NK-92 (cell line): ENCODE data around the gene FAM124A.

Experiments
- DNase-seq: peaks from one replicate; lab custom pipeline; 2025; ENCODE audit not compliant: unreplicated experiment; lab: John Stamatoyannopoulos, UW

Gene FAM124A

GRCh38 chr13:51222037-51222685 is at the start of gene FAM124A:
TSS of gene FAM124A (plus strand) at chr13:51222398. CDS start at chr13:51222502, 104 bp downstream.
- no peak for DNase-seq

- DNase-seq = no peak
Measured at GRCh38 chr13:51175021-51175420, 47.2 kb upstream of the FAM124A start.

DNA sequence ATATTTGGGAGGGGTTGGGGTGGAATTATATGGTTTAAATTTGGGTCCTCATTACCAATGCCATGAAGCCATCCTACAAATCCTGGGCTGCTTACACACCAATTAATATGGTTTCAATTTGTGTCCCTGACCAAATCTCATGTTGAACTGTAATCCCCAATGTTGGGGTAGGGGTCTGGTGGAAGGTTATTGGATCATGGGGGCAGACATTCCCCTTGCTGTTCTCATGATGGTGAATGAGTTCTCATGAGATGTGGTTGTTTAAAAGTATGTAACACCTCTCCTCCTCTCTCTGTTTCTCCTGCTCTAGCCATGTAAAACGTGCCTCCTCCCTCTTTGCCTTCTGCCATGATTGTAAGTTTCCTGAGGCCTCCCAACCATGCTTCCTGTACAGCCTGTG is 46.6 kb upstream of the FAM124A start:
- DNase-seq = no peak

DNA sequence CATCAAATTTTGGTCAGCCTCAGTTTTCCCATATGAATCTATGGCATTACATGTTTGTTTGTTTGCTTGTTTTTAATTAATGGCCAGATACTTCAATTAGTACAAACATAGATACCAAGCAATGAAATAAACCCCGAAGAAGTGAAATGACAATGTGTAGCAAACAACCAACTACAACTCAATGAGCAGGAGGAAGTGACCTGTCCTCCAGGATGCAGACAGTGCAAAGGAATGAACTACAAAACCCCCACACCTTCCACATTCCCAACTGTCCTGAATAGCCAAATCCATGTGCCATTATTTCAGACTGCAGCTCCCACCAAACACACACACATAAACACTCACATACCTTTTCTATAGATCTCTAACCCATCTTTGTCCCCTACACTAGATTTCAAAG is 45.0 kb upstream of the FAM124A start:
- no peak for DNase-seq

- DNase-seq = no peak
Measured at GRCh38 chr13:51178456-51179074, 43.6 kb upstream of the FAM124A start.

DNA sequence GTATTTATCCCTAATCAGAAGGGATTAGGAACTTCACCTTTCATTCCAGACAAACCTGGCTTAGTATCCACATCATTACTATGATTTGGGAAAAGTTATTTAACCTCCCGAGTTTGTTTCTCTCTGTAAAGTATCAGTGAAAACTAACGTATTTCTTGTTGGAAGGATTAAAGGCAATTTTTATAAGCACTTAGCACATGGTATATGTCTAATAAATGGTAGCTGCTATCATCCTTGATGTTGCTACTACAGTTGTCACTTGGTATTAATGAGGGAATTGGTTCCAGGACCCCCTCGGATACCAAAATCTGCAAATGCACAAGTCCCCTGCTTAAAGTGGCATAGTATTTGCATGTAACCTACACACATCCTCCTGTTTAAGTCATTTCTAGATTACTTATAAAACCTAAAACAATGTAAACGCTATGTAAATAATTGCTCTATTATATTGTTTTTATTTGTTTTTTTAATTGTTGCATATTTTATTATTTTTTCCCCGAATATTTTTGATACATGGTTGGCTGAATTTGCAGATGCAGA is 42.7 kb upstream of the FAM124A start:
- DNase-seq = no peak

DNA sequence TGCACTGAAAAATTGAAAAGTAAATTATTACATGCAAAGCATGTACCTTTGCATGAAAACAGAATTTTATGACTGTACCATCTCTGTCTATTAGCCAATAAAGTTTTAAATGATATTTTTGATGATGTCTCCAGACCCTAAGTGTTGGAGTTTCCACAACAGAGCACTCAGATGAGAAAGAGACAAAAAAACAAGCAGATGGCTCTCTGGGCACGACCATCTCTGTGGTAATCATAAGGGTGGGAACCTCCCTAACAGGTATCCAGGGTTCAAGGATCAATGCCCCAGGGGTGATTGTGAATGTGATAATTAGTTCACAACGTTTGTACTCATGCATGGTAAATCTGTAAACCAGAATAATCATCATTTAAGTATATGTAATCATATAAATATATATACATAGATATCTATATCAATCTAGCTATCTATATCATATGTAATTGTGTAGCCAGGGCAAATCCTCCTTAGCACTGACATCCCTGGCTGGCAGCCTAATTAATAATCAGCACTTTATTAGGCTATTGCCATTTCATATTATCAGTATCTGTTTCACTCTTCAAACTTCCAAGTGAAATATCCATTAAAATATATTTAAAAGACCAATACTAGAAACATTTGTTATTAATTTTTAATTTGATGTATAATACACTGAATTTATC is 41.2 kb upstream of the FAM124A start:
- DNase-seq = no peak

DNA sequence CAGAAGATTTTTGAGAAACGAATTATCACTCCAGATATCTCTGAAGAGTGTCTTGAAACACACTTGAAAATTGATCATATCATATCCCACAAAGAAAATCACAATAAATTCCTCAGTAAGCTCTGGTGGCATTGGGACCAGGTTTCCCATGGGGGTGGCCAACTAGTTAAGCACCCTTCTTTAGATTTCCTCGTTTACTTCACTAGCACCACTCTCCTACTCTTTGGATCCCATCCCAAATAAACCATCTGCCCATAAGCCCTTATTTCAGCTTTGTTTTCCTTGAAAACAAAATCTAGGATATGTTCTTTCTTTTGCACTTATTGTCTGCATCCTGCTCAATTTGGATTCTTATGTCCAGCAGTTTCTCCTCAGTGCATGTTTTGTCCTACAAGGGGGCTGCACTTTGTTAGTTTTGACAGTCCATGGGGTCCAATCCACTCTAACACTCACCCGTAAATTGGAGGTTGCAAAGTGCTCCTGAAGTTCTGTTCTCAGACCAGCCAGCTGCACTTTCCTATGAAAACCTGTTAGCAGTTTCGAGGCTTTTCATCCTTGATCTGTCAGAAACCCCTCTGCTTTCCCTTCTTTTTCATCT is 40.3 kb upstream of the FAM124A start:
- DNase-seq = no peak

GRCh38 chr13:51191743-51192142 is 30.5 kb upstream of the FAM124A start:
- no peak for DNase-seq

DNA sequence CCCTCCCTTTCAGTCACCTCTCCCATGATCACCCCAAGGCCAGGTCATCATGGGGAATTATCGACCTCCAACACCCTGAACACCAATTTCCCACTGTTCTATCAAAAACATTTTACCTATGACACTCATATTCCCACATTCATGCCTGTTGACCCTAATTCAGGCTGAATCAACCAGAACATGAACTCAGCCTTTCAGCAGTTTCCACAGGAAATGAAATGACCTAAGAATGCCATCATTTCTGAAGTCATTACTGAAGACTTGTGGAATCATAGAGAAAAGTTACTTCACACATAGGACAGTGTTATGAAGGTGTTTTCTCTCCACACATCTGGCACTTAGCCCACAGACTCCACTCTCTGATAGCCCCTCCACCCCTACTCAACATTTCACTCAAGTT is 29.9 kb upstream of the FAM124A start:
- no peak for DNase-seq

- DNase-seq = no peak
Measured at GRCh38 chr13:51193387-51193786, 28.8 kb upstream of the FAM124A start.

DNA sequence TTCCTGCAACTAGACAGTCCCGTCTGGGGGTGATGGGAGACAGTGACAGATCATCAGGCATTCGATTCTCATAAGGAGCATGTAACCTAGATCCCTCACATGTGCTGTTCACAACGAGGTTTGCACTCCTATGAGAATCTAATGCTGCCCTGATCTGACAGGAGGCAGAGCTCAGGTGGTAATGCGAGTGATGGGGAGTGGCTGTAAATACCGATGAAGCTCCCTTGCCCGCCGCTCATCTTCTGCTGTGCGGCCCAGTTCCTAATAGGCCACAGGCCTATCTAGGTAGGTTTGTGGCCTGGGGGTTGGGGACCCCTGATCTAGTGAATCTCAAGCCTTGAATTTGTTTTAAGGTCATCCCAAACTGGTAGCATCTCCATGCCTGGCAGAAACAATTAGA is 27.3 kb upstream of the FAM124A start:
- no peak for DNase-seq

GRCh38 chr13:51201886-51202285 is 20.3 kb upstream of the FAM124A start:
- no peak for DNase-seq

GRCh38 chr13:51202477-51203046 is 19.6 kb upstream of the FAM124A start:
- no peak for DNase-seq

- DNase-seq = no peak
Measured at GRCh38 chr13:51206584-51206983, 15.6 kb upstream of the FAM124A start.

- DNase-seq = no peak
Measured at GRCh38 chr13:51207881-51208280, 14.3 kb upstream of the FAM124A start.

GRCh38 chr13:51208716-51209115 is 13.5 kb upstream of the FAM124A start:
- no peak for DNase-seq

DNA sequence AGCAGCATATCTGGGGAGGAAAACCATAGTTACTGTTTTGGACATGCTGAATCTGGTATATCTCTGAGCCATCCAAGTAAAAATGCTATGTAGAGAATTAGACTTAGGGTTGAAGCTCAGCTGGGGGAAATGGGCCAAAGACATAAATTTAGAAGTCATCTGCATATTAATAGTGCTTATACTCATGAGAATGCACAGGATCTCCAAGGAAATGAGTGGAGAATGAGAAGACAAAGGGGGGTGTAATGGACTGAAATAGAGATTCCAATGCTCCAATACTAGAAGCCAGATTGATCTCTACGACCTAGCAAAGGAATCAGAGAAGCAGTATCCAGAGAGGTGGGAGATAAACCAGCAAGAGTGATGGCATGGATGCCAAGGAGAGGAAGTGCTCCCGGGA is 10.3 kb upstream of the FAM124A start:
- no peak for DNase-seq

DNA sequence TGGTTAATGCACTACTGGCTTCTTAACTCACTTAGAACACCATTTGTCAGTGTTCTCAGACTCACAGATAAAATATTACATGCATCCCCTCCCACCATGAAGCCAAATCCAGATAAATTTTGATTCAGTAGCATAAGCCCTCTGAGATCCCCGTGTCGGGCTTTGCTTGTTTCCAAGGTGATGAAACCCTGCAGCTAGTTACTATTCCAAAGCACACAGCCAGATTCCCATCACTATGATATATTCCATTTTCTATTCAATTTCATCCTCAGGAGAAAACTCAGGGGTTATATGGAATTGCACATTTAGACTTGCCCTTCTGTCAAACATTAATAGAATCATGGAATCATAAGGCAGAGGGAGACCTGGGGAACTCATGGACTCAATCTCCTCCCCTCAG is 9.4 kb upstream of the FAM124A start:
- DNase-seq = no peak

GRCh38 chr13:51213173-51213728 is 8.9 kb upstream of the FAM124A start:
- DNase-seq = no peak

DNA sequence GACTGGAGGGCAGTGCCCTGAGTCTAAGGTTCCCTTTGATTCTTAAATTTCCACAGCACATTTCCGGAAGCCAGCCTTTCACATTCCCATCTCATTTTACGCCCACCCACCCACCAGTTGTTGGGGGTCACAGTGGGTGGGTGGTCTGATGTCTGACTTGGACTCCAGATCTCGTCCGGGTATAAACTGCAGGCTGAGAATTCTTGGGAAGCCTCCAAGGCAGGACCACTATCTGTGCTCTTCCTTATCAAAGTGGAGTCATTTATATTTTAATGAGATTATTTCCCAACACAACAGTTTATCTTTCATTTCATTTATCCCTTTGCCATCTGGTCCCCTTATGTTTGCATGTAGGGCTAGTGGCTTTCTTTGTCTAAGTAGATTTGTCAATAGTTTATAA is 3.6 kb upstream of the FAM124A start:
- DNase-seq = no peak
